ENCODE measurements around the gene HSPB2.

The HSPB2 gene

DNA sequence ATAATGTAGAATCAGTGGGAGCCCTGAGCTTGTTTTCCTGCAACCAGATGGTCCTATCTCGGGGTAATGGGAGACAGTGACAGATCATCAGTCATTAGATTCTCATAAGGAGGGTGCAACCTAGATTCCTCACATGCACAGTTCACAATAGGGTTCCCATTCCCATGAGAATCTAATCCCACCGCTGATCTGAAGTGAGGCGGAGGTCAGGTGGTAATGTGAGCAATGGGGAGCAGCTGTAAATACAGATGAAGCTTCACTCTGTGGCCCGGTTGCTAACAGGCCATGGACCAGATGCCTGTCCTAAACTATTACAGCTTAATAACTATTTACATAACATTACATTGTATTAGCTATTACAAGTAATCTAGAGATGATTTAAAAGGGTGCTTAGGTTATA is 41.6 kb downstream of the HSPB2 start:
- H3K9me3 ChIP-seq (replicated peaks in 1 of 11): peaks cover 21 to 33% (median 26%) of the 10 kb centered on the region in 11 experiments
- TF ChIP-seq Cebpa-rat (IDR thresholded peaks at IDR 0.05): no peak
- no peak overlapping the region for H3K9ac ChIP-seq
- H3K4me3 ChIP-seq: no peak overlapping the region
- no peak overlapping the region for H3K27ac ChIP-seq
- no peaks in the 10 kb centered on the region for H4K20me1 ChIP-seq
- no peak overlapping the region for H3K4me2 ChIP-seq
- H3K4me1 ChIP-seq: peaks cover 0 to 7% (median 0%) of the 10 kb centered on the region in 10 experiments; a peak in 4 of 20 replicates
- peaks cover 0 to 8% (median 0%) of the 10 kb centered on the region in 11 experiments; a peak in 2 of 22 replicates for H3K36me3 ChIP-seq
- no peaks in the 10 kb centered on the region for H3K27me3 ChIP-seq

DNA sequence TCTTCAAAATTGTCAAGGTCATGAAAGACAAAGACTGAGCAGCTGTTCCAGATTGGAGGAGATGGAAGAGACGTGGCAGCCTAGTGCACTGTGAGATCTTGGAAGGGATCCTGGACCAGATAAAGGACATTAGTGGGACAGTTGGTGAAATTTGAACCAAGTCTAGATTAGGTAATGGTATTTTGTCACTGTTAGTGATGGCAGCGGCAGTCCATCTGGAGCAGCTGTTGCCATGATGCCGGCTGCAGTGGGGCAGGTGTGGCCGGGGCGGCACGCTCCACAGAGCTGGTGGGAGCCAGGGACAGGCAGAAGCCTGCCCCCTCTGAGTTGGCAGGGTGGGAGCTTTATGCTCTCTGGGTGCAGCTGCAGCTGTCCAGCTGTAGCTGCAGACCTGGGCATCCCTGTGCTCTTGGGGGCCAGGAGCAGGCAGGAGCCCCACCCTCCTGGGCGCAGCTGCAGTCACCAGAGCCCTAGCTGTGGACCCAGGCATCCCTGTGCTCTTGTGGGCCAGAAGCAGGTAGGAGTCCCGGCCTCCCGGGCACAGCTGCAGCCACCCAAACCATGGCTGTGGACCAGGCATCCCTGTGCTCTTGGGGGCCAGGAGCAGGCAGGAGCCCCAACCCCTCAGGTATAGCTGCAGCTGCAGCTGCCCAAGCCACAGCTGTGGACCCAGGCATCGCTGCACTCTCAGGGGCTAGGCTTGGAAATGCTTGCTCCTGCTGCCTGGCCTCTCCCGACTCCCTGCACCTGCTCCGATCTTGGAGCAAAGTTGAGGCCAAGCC is 45.3 kb downstream of the HSPB2 start:
- H3K9ac ChIP-seq: no peak overlapping the region
- no peak overlapping the region for H3K4me2 ChIP-seq
- H3K27ac ChIP-seq: no peak overlapping the region
- H3K4me3 ChIP-seq: no peak overlapping the region
- H3K27me3 ChIP-seq: no peaks in the 10 kb centered on the region
- H3K36me3 ChIP-seq: peaks cover 0 to 8% (median 0%) of the 10 kb centered on the region in 11 experiments; a peak in 2 of 22 replicates
- no peaks in the 10 kb centered on the region for H4K20me1 ChIP-seq
- peaks cover 12 to 19% (median 18%) of the 10 kb centered on the region in 11 experiments; a peak in 21 of 22 replicates for H3K9me3 ChIP-seq (replicated peaks in 1 of 11)
- H3K4me1 ChIP-seq: no peaks in the 10 kb centered on the region
- no peak for TF ChIP-seq Cebpa-rat (IDR thresholded peaks at IDR 0.05)

DNA sequence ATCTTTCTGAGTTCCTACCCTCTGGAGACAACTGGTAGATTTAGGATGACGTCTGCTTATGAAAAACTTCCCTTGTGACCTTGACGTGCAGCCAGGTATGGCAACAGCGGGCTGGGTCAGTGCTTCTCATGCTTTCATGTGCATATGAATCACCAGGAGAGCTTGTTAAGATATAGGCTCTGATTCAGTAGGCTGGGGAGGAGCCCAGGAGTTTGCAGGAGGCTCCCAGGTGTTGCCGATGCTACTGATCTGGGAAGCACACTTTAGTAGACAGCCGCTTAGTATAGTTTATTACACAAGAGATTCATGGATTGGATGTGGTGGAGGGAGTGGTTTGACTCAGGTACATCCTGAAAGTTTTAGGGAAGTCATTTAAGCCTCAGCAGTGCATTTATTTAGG is 48.4 kb downstream of the HSPB2 start:
- Histone ChIP-seq H3K36me3 (peaks cover 0 to 8% (median 0%) of the 10 kb centered on the region in 11 experiments; a peak in 2 of 22 replicates), H4K20me1 (no peaks in the 10 kb centered on the region), H3K9me3 (replicated peaks in 1 of 11) (peaks cover 12 to 19% (median 18%) of the 10 kb centered on the region in 11 experiments; a peak in 21 of 22 replicates), H3K9ac (no peak overlapping the region), H3K27ac (no peak overlapping the region), H3K4me3 (no peak overlapping the region), H3K4me2 (no peak overlapping the region), H3K4me1 (no peaks in the 10 kb centered on the region), H3K27me3 (no peaks in the 10 kb centered on the region)
- TF ChIP-seq Cebpa-rat (IDR thresholded peaks at IDR 0.05): no peak

DNA sequence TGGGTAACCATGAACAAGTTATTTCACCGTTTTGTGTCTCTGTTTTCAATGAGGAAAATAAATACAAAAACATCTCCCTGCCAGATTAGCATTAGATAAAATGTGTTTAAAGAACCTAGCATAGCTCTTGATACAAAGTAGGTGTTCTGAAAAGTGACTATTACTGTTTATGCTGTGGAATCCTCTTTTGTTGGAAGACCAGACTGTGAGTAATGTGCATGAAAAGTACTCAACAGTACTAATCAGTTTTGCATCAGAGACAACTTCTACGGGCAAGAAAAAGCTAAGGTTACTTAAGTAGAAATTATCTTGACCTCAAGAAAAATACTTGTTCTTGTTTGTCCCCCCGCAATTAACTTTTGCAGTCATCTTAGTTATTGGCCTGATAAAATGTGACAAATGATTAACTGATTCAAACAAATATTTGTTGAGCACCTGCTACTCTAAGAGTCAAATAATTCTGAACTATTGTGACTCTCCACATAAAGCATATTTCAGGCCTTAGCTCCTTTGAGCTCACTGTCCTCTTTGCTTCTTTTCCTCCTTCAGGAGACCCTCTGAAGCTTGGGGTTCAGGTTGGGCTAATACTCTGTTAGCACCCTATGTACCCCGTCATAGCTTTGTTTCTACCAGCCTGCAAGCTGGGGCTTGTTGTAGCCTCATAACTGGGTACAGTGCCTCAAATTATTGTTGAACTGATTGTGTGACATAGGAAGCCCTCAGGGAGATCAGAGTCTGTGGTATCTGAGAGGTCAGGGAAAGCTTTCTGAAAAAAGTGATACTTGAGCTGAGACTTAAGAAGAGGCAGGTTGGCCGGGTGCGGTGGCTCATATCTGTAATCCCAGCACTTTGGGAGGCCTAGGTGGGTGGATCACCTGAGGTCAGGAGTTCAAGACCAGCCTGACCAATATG is 49.1 kb downstream of the HSPB2 start:
- no peak overlapping the region for H3K4me2 ChIP-seq
- no peak overlapping the region for H3K9ac ChIP-seq
- H3K36me3 ChIP-seq: peaks cover 0 to 8% (median 0%) of the 10 kb centered on the region in 11 experiments; a peak in 2 of 22 replicates

More for the DNA sequence above, 49.1 kb downstream of the HSPB2 start:
- TF ChIP-seq Cebpa-rat (IDR thresholded peaks at IDR 0.05): no peak
- no peaks in the 10 kb centered on the region for H4K20me1 ChIP-seq
- H3K9me3 ChIP-seq (replicated peaks in 1 of 11): peaks cover 12 to 19% (median 18%) of the 10 kb centered on the region in 11 experiments; a peak in 21 of 22 replicates
- no peaks in the 10 kb centered on the region for H3K4me1 ChIP-seq
- no peak overlapping the region for H3K4me3 ChIP-seq
- H3K27me3 ChIP-seq: no peaks in the 10 kb centered on the region
- H3K27ac ChIP-seq: no peak overlapping the region

Measured in BLaER1 treated with 17β-estradiol and CSF1 and Interleukin-3, amounts not matched to agents 10 nM and 100 nM (cell line).